Stimulated activated CD4-positive, alpha-beta T cell treated with anti-CD3 and anti-CD28 coated beads, TNF-alpha, amount 100 ng/mL, for 4 hours (primary cell): ENCODE measurements around the gene ADGRD1.

Experiments
- DNase-seq, 3 experiments: peaks; one replicate each; pipeline ENCODE4 v3.0.0-alpha.2; 2020; ENCODE audit warnings: low read depth in 3 of 3

The ADGRD1 gene

DNA sequence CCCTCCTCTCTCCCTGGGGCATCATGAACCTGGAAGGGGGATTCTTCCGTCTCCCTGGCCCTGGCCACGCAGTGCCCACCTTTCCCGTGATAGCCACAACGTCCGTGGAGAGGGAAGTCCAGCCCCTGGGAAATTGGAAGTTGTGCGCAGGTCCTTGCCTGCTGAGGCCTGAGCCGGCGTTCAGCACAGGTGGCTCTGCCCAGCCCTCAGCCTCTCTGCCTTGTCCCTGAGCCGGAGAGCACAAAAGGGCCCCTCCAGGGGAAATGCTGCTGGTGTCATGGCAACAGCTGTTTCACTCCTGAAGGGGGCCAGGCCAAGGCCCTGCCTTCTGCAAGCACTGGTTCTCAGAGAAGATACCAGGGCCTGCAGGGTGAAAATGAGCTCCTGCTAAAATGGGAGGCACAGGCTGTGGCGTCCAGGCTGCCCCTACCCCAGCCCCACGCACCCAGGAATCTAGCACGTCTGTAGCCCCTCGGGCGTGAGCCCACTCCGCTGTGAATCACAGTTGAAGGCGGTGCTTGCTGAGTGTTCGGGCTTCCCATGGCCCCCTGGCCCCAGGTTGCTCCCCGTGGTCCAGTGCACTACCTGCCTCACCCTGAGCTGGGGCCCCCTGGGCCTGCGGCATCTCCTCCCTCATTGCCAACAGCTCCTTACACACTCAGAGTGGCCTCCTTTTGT is 149.4 kb downstream of the ADGRD1 start:
- no peak for DNase-seq

DNA sequence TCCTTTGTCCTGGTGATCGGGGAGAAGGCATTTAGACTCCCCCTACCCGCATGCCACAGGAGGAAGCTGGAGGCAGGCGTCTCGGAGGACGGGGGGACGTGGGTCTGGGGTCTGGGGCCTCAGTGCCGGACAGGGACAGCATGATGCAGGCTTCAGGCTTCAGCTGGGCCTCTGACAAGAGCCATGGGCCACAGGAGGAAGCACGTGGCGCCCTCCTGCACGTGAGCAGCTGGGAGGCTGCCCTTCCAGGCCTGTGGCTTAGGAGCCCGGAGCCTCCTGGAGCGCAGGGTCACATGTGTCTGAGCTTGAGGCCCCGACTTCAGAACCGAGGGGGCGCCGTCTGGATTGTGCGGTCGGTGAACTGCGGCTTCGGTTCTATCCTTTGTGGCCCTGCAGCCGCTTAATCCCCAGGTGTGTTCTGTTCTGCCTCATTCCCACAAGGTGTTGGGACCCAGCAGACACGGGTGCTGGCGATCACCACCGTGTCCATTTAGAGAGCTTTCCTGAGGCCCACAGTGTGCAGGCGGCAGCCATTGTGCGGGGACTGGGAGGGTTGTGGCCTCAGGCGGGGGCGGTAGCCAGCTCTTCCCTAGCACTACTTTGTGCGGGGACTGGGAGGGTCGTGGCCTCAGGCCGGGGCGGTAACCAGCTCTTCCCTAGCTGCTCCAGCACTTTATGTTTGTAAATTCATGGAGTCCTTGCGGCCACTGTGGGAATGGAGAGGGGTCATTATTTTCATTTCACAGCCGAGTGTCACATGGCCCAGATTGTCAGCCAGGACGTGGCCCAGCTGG is 150.2 kb downstream of the ADGRD1 start:
- no peak for DNase-seq

- peak; percentile 62 to 84 (median 64) for DNase-seq
Observed at GRCh38 chr12:131104463-131105350, 151.0 kb downstream of the ADGRD1 start.

DNA sequence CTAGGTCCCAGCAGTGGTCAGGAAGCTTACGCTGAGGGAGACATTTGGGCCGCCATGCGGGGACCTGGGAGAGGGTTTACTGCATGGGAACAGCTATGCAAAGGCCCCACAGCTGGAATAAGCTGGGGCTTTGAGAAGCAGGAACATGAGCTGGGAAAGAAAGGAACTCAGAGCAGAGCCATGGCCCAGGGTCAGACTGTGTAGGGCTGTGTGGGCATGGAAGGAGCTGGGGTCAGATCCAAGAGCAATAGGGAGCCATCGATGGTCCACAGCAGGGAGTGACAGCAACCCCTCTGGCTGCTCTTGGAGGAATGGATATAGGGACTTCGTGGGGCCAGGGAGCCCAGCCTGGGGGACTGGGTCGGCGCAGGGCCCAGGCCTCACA is 151.6 kb downstream of the ADGRD1 start:
- no peak for DNase-seq

- DNase-seq, result peak; percentile 22 to 31 (median 22)
Observed at GRCh38 chr12:131105736-131106348, 152.1 kb downstream of the ADGRD1 start.

GRCh38 chr12:131106349-131106941 is 152.7 kb downstream of the ADGRD1 start:
- no peak for DNase-seq

GRCh38 chr12:131108177-131108955 is 154.7 kb downstream of the ADGRD1 start:
- no peak for DNase-seq

DNA sequence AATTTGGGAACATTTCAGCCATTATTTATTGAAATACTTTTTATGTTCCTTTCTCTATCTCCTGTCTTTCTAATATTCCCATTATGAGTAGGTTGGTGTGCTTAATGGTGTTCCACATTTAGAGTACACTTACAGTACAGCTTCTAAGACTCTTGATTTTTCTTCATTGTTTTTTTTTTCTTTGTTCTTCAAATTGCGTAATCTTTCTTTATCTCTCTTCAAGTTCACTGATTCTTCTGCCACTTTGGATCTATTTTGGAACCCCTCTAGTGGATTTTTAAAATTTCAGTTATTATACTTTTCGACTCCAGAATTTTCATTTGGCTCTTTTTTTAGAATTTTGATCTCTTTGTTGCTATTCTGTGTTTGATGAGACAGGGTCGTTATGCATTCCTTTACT is 157.7 kb downstream of the ADGRD1 start:
- no peak for DNase-seq

DNA sequence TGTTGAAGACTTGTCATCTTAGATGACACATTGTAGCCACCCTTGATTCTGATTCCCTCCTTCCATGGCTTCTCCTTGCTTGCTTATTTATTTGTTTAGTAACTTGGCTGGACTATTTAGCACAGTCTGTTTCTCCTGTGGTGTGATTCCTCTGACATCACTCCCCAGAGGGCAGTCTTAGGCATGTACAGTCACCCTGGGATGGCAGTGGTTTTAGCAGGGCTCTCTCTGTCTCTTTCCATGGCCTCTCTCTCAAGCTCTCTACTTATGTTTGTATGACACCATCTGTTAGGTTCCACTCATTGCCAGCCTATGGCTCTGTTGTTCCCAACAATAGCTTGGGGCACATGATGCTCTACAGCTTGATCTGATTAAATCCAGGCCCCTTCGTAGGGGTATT is 158.3 kb downstream of the ADGRD1 start:
- no peak for DNase-seq

- DNase-seq, result no peak
Observed at GRCh38 chr12:131112700-131113290, 159.1 kb downstream of the ADGRD1 start.

DNA sequence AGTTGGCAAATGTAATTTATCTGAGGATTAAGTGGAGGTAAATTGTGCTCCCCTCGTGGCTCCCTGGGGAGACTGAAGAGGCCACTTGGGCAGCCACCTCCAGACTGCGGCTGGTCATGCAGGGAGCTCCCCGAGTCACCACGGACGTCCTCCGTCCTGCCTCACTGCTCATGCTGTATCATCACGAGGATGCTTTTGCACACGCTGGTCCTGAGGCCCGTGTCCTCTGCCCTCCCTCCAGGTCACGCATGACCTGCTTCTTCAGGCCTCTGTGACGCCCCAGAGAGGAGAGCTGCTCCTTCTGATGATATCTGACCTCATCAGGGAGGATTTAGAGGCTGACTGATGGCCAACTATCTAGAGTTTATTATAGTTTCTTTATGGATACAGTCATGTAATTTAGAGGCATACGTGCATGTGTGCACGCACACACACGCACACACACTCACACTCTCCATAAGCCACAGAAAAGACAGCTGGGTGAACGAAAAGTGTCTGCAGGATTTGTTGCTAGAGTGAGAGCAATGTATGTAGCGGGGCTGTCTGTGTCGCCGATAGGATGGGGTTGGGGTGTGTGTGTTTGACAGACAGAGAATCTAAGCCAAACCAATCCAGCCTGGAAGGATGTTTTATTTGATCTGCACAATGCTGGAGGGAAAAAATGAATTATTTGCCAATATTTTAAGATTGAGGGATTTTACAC is 160.0 kb downstream of the ADGRD1 start:
- no peak for DNase-seq

GRCh38 chr12:131114271-131114670 is 160.6 kb downstream of the ADGRD1 start:
- DNase-seq, result no peak

- no peak for DNase-seq
Observed at GRCh38 chr12:131114942-131115584, 161.4 kb downstream of the ADGRD1 start.

GRCh38 chr12:131115766-131116467 is 162.2 kb downstream of the ADGRD1 start:
- no peak for DNase-seq

DNA sequence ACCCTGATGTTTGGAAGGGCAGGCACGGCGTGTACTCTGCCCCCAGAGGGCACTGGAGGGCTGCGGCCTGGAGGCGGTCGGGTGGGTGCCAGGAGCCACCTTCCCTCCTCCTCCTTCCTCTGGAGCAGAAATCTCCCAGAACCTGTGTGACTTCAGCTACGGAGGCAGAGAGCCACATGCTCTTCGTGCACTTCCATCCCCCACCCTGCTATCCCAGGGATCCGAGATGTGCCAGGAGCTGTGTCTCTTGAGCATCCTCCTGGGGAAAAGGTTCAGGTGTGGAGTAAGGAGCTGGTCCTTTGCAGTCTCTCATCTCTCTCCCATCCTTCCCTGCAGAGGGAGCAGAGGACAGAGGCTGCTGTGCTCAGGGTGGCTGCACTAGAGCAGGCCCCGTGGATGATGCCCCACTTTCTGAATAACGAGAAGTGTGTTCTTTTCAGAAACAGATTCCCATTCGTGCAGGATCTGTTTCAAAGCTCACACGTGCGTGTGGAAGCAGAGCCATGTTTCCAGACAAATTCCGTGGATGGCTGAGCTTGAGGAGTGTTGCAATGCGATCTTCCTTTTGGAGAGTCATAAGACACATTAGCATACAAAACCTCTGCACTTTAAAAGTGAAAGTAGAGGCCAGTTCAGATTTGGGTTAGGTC is 162.9 kb downstream of the ADGRD1 start:
- no peak for DNase-seq

GRCh38 chr12:131117438-131118245 is 163.9 kb downstream of the ADGRD1 start:
- no peak for DNase-seq

DNA sequence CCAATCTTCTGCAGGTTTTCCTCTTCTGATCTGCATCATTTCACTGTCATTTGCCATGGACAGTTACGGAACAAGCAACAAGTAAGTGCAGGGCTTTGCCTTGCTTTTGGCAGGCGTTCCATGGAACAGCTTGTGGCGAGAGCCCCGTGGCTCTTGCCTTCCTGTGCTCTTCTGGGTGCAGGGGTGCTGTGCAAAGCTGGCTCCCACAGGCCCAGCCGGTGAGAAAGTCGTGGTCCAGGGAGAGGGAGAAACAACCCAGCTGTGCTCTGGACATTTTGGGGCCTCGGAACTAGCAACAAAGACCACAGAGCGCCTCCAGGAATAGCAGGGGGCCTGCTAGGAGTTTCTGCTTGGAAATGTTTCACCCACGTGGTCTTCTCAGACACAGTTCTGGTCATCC is 164.7 kb downstream of the ADGRD1 start:
- DNase-seq, result no peak
